ENCODE results near the gene TRAF7.
A peak's percentile ranks its signal among the peaks of the same experiment; 100 is the strongest.

Gene TRAF7

DNA sequence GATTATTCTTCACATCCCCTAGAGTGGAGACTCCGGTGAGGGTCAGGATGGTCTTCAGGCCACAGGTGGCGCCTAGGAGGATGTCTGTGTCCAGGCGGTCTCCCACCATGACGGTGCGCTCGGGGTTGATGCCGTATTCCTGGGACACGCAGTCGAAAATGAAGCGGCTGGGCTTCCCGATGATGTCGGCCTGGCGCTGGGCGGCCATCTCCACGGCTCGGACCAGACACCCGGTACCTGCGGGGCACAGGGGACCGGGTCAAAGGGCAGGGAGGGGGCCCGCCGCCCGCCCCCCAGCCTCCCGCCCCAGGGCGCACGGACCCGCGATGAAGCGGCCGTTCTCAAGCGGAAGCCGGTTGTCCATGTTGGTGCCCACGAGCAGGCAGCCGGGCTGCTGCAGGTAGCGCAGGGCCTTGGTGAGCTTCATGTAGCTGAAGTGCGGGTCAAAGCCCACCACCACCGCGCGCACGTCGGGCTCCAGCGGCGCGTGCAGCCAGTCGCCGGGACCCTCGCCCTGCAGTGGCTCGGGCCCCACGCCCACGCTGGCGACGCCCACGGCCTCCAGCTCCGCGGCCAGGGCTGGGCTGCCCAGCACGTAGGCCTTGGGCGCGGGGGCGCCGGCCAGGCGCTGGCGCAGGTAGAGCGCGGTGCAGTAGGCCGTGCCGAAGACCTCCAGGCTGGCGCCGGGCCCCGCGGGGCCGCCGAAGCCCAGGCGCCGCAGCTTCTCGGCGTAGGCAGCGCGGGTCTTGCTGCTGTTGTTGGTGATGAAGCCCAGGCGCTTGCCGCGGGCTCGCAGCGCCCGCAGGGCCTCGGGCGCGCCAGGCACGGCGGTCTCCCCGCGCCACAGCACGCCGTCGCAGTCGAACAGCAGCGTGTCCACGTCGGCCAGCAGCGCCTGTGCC lies 58.5 kb downstream of the TRAF7 start:
- Mint-ChIP-seq H3K27me3 (no peaks in the 10 kb centered on the region), H3K4me3 (peak overlapping the region; percentile 80 to 82), H3K9me3 (no peaks in the 10 kb centered on the region), H3K27ac (no peak overlapping the region), H3K4me1 (peaks cover 32% of the 10 kb centered on the region)
- no peak for DNase-seq
- ATAC-seq: peak; percentile 15

DNA sequence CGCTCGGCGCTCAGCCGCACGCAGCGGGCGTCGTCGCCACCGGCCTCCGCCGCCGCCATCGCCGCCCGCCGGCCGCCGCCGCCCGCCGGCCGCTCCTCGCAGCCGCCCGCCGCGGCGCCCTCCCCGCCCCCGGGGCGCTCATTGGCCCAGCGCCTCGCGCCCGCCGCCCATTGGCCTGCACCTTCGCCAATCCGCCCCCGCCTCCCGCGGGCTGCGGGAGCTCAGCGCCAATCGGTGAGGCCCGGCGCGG lies 59.1 kb downstream of the TRAF7 start, which contains the start of gene PGP:
Gene PGP, minus strand, starts transcription at position 122 of the 250 bp plus-strand sequence. Its CDS starts 63 bp downstream, at position 59.
- peak within 1 kb of the TSS; percentile 76 to 95 for H3K27ac Mint-ChIP-seq
- ATAC-seq (peak; percentile 93), DNase-seq (no peak)
- H3K4me1 Mint-ChIP-seq: peaks cover 32% of the 10 kb centered on the region
- no peaks in the 10 kb centered on the region for H3K9me3 Mint-ChIP-seq
- no peaks in the 10 kb centered on the region for H3K27me3 Mint-ChIP-seq
- H3K4me3 Mint-ChIP-seq: peak within 1 kb of the TSS; percentile 88

DNA sequence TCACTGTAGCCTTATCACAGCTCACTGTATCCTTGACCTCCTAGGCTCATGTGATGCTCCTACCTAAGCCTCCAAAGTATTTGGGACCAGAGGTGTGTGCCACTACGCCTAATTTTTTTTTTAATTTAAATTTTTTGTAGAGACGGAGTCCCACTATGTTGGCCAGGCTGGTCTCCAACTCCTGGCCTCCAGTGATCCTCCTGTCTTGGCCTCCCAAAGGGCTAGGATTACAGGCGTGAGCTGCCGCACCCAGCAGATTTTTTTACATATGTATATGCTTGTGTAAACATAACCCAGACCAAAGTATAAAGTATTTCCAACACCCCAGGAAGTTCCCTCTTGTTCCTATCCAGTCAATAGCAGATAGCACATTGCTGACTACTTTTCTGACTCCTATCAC lies 60.7 kb downstream of the TRAF7 start:
- DNase-seq (no peak), ATAC-seq (no peak)
- H3K4me3 Mint-ChIP-seq: peak overlapping the region; percentile 88
- H3K4me1 Mint-ChIP-seq: peaks cover 32% of the 10 kb centered on the region
- H3K27me3 Mint-ChIP-seq: no peaks in the 10 kb centered on the region
- H3K27ac Mint-ChIP-seq: no peak overlapping the region
- no peaks in the 10 kb centered on the region for H3K9me3 Mint-ChIP-seq

DNA sequence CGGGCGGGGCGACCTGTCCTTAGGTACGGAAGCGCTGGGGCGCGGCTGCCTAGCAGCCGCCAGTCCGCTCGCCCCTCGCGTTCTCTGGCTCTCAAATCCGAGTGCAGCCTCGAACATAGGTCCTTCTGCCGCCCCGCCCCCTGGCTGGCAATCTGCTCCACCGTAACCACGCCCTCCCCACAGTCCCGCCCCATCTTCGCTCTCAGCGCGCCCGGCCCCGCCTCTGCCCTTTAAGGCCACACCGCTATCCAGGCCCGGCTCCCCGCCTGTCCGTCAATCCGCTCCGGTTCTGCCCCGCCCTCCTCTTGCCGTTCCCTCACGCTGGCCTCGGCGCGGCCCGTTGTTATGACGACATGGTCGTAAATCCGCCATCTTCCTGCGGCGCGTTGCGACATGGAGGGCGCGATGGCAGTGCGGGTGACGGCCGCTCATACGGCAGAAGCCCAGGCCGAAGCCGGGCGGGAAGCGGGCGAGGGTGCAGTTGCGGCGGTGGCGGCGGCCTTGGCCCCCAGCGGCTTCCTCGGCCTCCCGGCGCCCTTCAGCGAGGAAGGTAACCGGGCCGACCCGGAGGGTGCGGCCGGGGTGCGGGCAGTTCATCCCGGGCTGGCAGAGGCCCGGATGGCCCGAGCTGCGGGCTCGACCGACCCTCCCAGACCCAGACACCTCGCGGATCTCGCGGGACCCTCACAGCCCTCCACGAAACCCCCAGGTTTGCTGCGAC lies 67.8 kb downstream of the TRAF7 start, which contains the start of gene E4F1:
Gene E4F1, plus strand, starts transcription at position 371 of the 721 bp plus-strand sequence. Its CDS starts 23 bp downstream, at position 394.
- DNase-seq (peak; percentile 100), ATAC-seq (peak; percentile 98)
- Mint-ChIP-seq H3K27ac (peak within 1 kb of the TSS; percentile 81 to 95), H3K4me3 (peak within 1 kb of the TSS; percentile 86 to 89), H3K4me1 (peaks cover 29% of the 10 kb centered on the region), H3K9me3 (no peaks in the 10 kb centered on the region), H3K27me3 (no peaks in the 10 kb centered on the region)

DNA sequence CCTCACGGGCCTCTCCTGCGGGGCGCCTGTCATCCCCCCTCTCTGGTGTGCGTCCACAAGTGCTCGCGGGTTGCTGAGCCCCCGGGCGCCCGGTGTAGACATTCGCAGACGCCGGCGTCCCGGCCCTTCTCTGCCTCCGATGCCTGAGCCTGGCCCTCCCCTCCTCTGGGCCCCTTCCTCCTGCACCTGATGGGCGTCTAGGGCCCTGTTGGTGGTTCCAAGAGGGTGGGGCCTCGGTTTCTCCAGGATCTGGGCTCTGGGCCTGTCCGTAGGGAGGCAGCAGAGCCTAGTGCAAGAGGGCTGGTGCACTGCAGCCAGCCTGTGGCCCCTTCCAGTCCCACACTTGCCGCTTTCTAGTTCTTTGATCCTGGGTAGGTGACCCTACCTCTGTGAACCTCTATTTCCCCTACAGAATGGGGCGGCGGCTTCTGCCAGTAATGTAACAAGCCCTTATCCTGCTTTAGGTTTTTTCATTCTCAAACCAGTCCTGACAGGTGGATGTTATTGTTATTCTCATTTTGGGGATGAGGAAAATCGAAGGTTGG lies 68.4 kb downstream of the TRAF7 start:
- DNase-seq (peak in 1 of 2 donors; percentile 42), ATAC-seq (peak; percentile 40)
- H3K27ac Mint-ChIP-seq: peak overlapping the region; percentile 81 to 95
- H3K9me3 Mint-ChIP-seq: no peaks in the 10 kb centered on the region
- H3K27me3 Mint-ChIP-seq: no peaks in the 10 kb centered on the region
- peak overlapping the region; percentile 86 to 89 for H3K4me3 Mint-ChIP-seq
- peaks cover 29% of the 10 kb centered on the region for H3K4me1 Mint-ChIP-seq

DNA sequence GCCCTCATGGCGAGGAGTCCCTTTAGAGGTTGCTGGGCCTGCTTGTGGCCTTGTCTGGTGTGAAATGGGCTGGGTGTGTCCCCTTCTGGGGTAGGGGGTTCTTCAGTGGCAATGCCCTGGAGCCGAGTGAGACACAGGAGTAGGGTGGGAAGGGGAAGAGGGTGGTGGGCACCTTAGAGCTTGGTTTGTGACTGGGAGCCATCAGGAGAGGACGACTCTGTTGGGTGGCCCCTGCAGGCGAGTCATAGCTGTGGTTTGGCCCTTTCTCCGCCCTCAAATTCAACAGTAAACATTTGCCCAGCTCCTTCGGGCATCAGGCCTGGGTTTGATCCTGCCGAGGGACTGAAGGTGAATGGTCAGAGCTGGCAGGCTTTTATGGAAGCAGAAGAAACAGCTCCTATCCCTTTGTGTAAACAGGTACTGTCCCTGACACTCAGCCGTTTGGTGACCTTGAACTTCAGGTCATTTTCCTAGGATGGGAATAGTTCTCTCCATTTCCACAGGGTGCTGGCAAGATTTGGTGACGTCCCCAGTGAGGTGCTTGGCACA lies 70.7 kb downstream of the TRAF7 start:
- Mint-ChIP-seq H3K27me3 (no peaks in the 10 kb centered on the region), H3K9me3 (no peaks in the 10 kb centered on the region), H3K27ac (no peak overlapping the region), H3K4me1 (peaks cover 29% of the 10 kb centered on the region), H3K4me3 (no peak overlapping the region)
- DNase-seq: no peak
- no peak for ATAC-seq

DNA sequence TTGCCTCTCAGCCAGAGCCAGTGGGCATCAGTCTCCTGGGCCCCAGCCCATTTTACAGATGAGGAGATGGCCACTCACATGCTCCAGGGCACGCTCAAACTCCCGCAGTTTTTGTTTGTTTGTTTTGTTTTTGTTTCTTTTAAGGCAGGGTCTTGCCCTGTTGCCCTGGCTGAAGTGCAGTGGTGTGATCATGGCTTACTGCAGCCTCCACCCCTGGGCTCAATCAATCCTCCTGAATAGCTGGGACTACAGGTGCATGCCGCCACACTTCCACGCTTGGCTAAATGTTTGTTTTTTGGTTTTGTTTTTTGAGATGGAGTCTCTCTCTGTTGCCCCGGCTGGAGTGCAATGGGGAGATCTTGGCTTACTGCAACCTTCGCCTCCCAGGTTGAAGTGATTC lies 71.3 kb downstream of the TRAF7 start:
- Mint-ChIP-seq H3K27ac (no peak overlapping the region), H3K27me3 (no peaks in the 10 kb centered on the region), H3K4me1 (peaks cover 29% of the 10 kb centered on the region), H3K4me3 (no peak overlapping the region), H3K9me3 (no peaks in the 10 kb centered on the region)
- DNase-seq (no peak), ATAC-seq (no peak)
